ENCODE results near the gene LDLRAD3. TPM values are rescaled to one million over a fixed set of nuclear protein-coding genes. Genes with fewer than 3 reads are reported as not detected.

The LDLRAD3 gene
- total RNA-seq, 1 experiment from 2014 or later = 19.0 TPM

DNA sequence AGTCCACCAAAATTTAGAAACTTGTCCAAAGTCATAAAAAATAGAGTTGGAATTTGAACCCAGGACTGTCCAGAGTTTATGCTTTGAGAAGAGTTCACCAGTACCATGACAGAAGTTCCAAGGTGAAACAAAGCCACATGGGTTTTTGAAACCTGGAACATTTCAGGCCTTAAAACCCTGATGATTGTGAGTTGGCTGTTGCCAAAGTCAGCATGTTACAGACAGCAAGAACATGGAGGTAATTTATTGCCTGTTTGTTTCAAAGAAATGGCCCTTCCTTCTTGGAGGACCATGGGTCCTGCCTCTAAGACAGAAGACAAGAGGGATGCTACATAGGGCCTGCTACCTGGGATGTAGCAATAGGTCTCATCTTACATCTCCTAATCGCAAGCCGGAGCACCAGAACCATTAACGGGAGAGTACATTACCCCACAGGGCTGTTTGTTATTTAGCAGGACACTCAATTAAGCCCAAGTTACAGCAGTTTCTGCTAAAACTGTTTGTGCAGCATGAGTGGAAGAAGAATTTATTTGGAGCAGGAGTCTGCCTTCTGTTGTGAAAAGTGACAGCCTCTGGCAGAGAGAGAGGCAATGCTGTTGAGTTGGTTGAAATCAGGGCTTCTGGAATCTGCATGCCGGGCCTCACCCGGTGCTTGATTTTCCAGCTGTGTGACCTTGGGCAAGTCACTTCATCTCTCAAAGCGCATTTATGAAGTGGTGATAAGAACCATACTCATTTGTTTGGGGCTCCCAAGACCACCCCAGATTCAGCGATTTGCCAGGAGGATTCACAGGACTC, 136.2 kb downstream of the LDLRAD3 start:
- no TSS peak for BruUV-seq (replicated peaks)

DNA sequence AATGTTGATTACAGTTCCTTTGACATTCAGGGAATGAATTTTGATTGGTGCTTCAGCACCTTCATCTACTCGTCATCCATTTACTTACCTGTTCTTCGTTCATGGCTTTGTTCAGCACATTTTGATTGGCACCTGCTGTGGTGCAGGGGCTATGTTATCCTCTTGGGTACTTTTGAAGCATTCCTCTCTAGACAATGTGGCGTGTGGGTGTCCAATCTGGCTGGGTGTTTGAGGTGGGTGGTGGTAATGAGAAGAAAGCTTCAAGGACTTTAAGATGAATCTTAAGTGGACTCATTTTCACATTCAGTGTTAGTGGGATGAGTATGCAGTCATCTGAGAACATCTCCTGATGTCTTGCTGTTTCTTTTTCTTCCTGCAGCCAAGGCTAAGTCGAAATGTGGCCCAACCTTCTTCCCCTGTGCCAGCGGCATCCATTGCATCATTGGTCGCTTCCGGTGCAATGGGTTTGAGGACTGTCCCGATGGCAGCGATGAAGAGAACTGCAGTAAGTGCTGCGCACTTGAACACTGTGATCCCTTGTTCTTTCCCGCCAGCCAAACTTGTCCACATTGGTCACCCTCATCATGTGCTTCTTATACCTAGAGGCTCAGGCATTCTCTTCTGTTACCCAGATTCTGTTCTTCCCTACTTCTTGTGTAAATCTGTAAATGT, 137.5 kb downstream of the LDLRAD3 start:
- ChIA-PET CTCF (no interaction called here), POLR2A (no interaction called here), RAD21 (ENCODE audit: low non-redundant PET in 1 of 2, low total read pairs in 2 of 2, uncharacterized antibody in 2 of 2, unreplicated experiment in 2 of 2) (no interaction called here)
- Histone ChIP-seq H3K27me3 (ENCODE audit: insufficient read depth, low read length) (no peaks in the 10 kb centered on the region), H3K27ac (ENCODE audit: low read depth, low read length) (no peak overlapping the region), H3K9me2 (ENCODE audit: insufficient read depth) (no peaks in the 10 kb centered on the region), H3K9ac (ENCODE audit: low read length) (no peak overlapping the region), H3K36me3 (ENCODE audit: control insufficient read depth in 1 of 2, insufficient read depth in 2 of 2, low read length in 2 of 2) (no peaks in the 10 kb centered on the region), H3K4me3 (replicated peaks in 1 of 2; ENCODE audit: low read depth in 1 of 2, low read length in 2 of 2) (no peak overlapping the region), H3K4me1 (ENCODE audit: control insufficient read depth in 1 of 2, insufficient read depth in 2 of 2, low read length in 2 of 2) (no peaks in the 10 kb centered on the region), H3K79me2 (ENCODE audit: insufficient read depth, low read length) (no peaks in the 10 kb centered on the region), H2AFZ (ENCODE audit: low read depth, low read length, poor library complexity, severe bottlenecking) (no peak overlapping the region), H4K20me1 (ENCODE audit: insufficient read depth) (no peaks in the 10 kb centered on the region), H3K4me2 (ENCODE audit: low read length) (no peak overlapping the region), H3K9me3 (ENCODE audit: control insufficient read depth in 1 of 2, insufficient read depth in 1 of 2, low read depth in 1 of 2, low read length in 2 of 2) (no peaks in the 10 kb centered on the region)
- DNase-seq (ENCODE audit: low read depth, low spot score) (no peak), ATAC-seq (no peak)
- intact Hi-C loops (cut with micrococcal nuclease) = no loop called here
- BruUV-seq (replicated peaks) = no TSS peak
- no peak for TF ChIP-seq ZFX (IDR thresholded peaks at IDR 0.05)
- TF ChIP-seq CBX3 (IDR thresholded peaks at IDR 0.05; ENCODE audit: low read depth) = no peak

More for the DNA sequence above, 136.2 kb downstream of the LDLRAD3 start:
- Histone ChIP-seq H3K9me2 (ENCODE audit: insufficient read depth) (no peaks in the 10 kb centered on the region), H2AFZ (ENCODE audit: low read depth, low read length, poor library complexity, severe bottlenecking) (no peak overlapping the region), H3K4me2 (ENCODE audit: low read length) (no peak overlapping the region), H3K4me3 (replicated peaks in 1 of 2; ENCODE audit: low read depth in 1 of 2, low read length in 2 of 2) (no peak overlapping the region), H3K27me3 (ENCODE audit: insufficient read depth, low read length) (no peaks in the 10 kb centered on the region), H3K4me1 (ENCODE audit: control insufficient read depth in 1 of 2, insufficient read depth in 2 of 2, low read length in 2 of 2) (no peaks in the 10 kb centered on the region), H4K20me1 (ENCODE audit: insufficient read depth) (no peaks in the 10 kb centered on the region), H3K9me3 (ENCODE audit: control insufficient read depth in 1 of 2, insufficient read depth in 1 of 2, low read depth in 1 of 2, low read length in 2 of 2) (no peaks in the 10 kb centered on the region), H3K27ac (ENCODE audit: low read depth, low read length) (no peak overlapping the region), H3K9ac (ENCODE audit: low read length) (no peak overlapping the region), H3K36me3 (ENCODE audit: control insufficient read depth in 1 of 2, insufficient read depth in 2 of 2, low read length in 2 of 2) (no peaks in the 10 kb centered on the region), H3K79me2 (ENCODE audit: insufficient read depth, low read length) (no peaks in the 10 kb centered on the region)
- no peak for DNase-seq (ENCODE audit: low read depth, low spot score)
- no peak for TF ChIP-seq EZH2phosphoT487 (IDR thresholded peaks at IDR 0.05; ENCODE audit: borderline replicate concordance)
- no peak for TF ChIP-seq TCF7L2 (IDR thresholded peaks at IDR 0.05; ENCODE audit: borderline replicate concordance, extremely low read depth, insufficient read depth, insufficient read length)
- TF ChIP-seq SIN3A (IDR thresholded peaks at IDR 0.05; ENCODE audit: low read depth) = no peak
- TF ChIP-seq SRF (IDR thresholded peaks at IDR 0.05; ENCODE audit: low read depth) = no peak
- ATAC-seq = no peak
- intact Hi-C loops (cut with micrococcal nuclease) = no loop called here
- ChIA-PET CTCF (no interaction called here), RAD21 (ENCODE audit: low non-redundant PET in 1 of 2, low total read pairs in 2 of 2, uncharacterized antibody in 2 of 2, unreplicated experiment in 2 of 2) (no interaction called here), POLR2A (no interaction called here)
